DOHH2 (cell line): ENCODE results near the gene AFAP1.

Source experiments
- H3F3A ChIP-seq: fragments of 200-600 bp; sonication (generic), shearing (Covaris generic); 2 replicates; pipeline ENCODE4 v1.6.0; 2016; ENCODE audit warnings: antibody characterized with exemption, mild to moderate bottlenecking; ENCODE audit not compliant: control insufficient read depth, insufficient read depth
- H3K27ac ChIP-seq: fragments of 200-600 bp; sonication (generic); 2 replicates; pipeline ENCODE4 v1.5.1; 2014; ENCODE audit warnings: low read depth, mild to moderate bottlenecking, low read length, moderate library complexity
- H3K27me3 ChIP-seq: fragments of 200-600 bp; sonication (generic); 2 replicates; pipeline ENCODE4 v1.6.1; 2014; ENCODE audit warnings: mild to moderate bottlenecking, low read length, mixed read lengths; ENCODE audit not compliant: control insufficient read depth
- H3K36me3 ChIP-seq: fragments of 200-600 bp; sonication (generic); 2 replicates; pipeline ENCODE4 v1.6.1; 2014; ENCODE audit warnings: mild to moderate bottlenecking, low read length, moderate library complexity, mixed read lengths; ENCODE audit not compliant: control insufficient read depth
- H3K4me1 ChIP-seq: fragments of 200-600 bp; sonication (generic); 2 replicates; pipeline ENCODE4 v1.6.1; 2014; ENCODE audit warnings: mild to moderate bottlenecking, low read length, mixed read lengths; ENCODE audit not compliant: control insufficient read depth
- H3K4me2 ChIP-seq: fragments of 200-600 bp; sonication (generic); 2 replicates; pipeline ENCODE4 v1.6.0; 2014; ENCODE audit warnings: mild to moderate bottlenecking, low read length, moderate library complexity
- H3K4me3 ChIP-seq: fragments of 200-600 bp; sonication (generic); 2 replicates; pipeline ENCODE4 v1.5.1; 2014; ENCODE audit warnings: mild to moderate bottlenecking, low read length, mixed read lengths
- H3K79me2 ChIP-seq: fragments of 200-600 bp; sonication (generic); 2 replicates; pipeline ENCODE4 v1.6.1; 2014; ENCODE audit warnings: mild to moderate bottlenecking, low read length, mixed read lengths; ENCODE audit not compliant: control insufficient read depth
- H3K9me2 ChIP-seq: fragments of 200-600 bp; sonication (generic); replicated peaks from 2 replicates; pipeline ENCODE4 v1.6.1; 2014; ENCODE audit warnings: mild to moderate bottlenecking, low read length, mixed read lengths; ENCODE audit not compliant: control insufficient read depth
- H3K9me3 ChIP-seq: fragments of 200-600 bp; sonication (generic); 2 replicates; pipeline ENCODE4 v1.6.1; 2014; ENCODE audit warnings: antibody characterized with exemption, low read length, mixed read lengths; ENCODE audit not compliant: control insufficient read depth, insufficient read depth
- H4K20me1 ChIP-seq: fragments of 200-600 bp; sonication (generic); 2 replicates; pipeline ENCODE4 v1.6.0; 2014; ENCODE audit warnings: low read depth, mild to moderate bottlenecking, antibody characterized with exemption, low read length, moderate library complexity; ENCODE audit not compliant: control insufficient read depth, insufficient read depth
- CTCF ChIP-seq: fragments of 200-600 bp; sonication (generic); IDR thresholded peaks from one replicate; pipeline ENCODE4 v1.5.1; 2014; ENCODE audit warnings: antibody characterized with exemption, mild to moderate bottlenecking, low read depth, low read length; ENCODE audit not compliant: poor library complexity, severe bottlenecking
- EZH2phosphoT487 ChIP-seq: fragments of 200-600 bp; sonication (generic); IDR thresholded peaks from 2 replicates; pipeline ENCODE4 v1.6.1; 2017; ENCODE audit warnings: borderline replicate concordance, mild to moderate bottlenecking, antibody characterized with exemption, low read length, moderate library complexity, mixed read lengths

AFAP1 gene

DNA sequence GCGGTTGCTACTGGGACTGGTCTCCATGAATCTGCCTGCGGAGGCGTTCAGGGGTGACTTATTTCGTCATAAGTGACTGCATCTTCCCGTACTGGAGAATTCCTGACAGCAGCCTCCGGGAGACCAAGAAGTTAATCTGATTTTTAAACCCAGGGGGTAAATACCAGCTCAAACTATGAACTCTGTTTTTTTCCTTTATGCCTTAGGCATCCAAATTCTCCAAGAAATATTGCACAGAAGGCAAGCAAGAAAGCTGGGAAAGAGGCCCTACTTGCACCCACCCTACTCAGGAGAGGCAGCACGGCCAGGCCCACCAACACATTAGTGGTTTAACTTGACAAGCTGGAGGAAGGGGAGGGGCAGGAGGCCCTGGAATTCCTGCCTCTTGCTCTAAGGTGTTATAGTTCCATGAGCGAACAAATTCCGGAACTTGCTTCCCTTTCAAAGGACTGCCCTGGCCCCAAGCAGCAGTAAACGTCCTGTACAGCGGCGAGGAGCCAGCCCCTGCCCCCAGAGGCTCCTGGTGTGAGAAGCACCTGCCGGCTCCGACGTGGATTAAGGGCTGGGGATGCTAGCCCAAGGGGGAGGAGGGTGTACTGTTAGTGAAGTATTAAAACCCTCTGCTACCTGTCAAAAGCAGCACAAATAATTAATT lies 177.2 kb downstream of the AFAP1 start:
- TF ChIP-seq EZH2phosphoT487, result no peak
- TF ChIP-seq CTCF, result no peak
- H3K36me3 ChIP-seq, result no peaks in the 10 kb centered on the region
- peaks cover 9% of the 10 kb centered on the region for H3K4me1 ChIP-seq
- H3F3A ChIP-seq, result no peaks in the 10 kb centered on the region
- no peak overlapping the region for H3K4me2 ChIP-seq
- no peak overlapping the region for H3K4me3 ChIP-seq
- H3K27me3 ChIP-seq, result peaks cover 13% of the 10 kb centered on the region
- H3K9me2 ChIP-seq, result no peaks in the 10 kb centered on the region
- no peaks in the 10 kb centered on the region for H3K9me3 ChIP-seq
- no peaks in the 10 kb centered on the region for H4K20me1 ChIP-seq
- no peak overlapping the region for H3K27ac ChIP-seq
- no peaks in the 10 kb centered on the region for H3K79me2 ChIP-seq

DNA sequence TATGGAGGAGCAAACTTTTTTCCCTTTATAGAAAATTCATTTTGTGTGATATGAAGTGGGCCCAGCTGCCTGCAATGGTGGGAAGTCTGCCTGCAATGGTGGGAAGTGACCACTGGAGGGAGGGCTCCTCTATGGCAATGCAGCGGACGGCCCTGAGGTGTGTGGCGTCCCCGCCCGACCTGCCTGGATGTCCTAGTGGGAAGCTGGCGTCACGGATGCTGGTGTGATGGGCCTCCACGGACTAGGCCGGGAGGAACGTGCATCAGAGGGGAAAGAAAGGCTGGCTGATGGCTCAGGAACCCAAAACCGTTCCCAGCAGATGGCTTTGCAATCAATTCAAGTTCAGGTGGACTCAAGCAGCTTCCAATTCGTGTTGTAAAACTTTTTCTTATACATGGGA lies 177.9 kb downstream of the AFAP1 start:
- no peaks in the 10 kb centered on the region for H3K9me3 ChIP-seq
- no peaks in the 10 kb centered on the region for H3F3A ChIP-seq
- H3K79me2 ChIP-seq, result no peaks in the 10 kb centered on the region
- no peak overlapping the region for H3K4me2 ChIP-seq
- H4K20me1 ChIP-seq, result no peaks in the 10 kb centered on the region
- peaks cover 13% of the 10 kb centered on the region for H3K27me3 ChIP-seq
- H3K4me3 ChIP-seq, result no peak overlapping the region
- H3K36me3 ChIP-seq, result no peaks in the 10 kb centered on the region
- H3K27ac ChIP-seq, result no peak overlapping the region
- H3K4me1 ChIP-seq, result peaks cover 9% of the 10 kb centered on the region
- TF ChIP-seq EZH2phosphoT487, result no peak
- peak; percentile 83 for TF ChIP-seq CTCF
- H3K9me2 ChIP-seq, result no peaks in the 10 kb centered on the region

- no peaks in the 10 kb centered on the region for H3K36me3 ChIP-seq
- H3K4me3 ChIP-seq, result no peak overlapping the region
- no peaks in the 10 kb centered on the region for H3K9me2 ChIP-seq
- H3K79me2 ChIP-seq, result no peaks in the 10 kb centered on the region
- H3F3A ChIP-seq, result no peaks in the 10 kb centered on the region
- peaks cover 9% of the 10 kb centered on the region for H3K4me1 ChIP-seq
- TF ChIP-seq CTCF (no peak), EZH2phosphoT487 (no peak)
- H4K20me1 ChIP-seq, result no peaks in the 10 kb centered on the region
- H3K27ac ChIP-seq, result no peak overlapping the region
- H3K4me2 ChIP-seq, result no peak overlapping the region
- no peaks in the 10 kb centered on the region for H3K9me3 ChIP-seq
- peaks cover 13% of the 10 kb centered on the region for H3K27me3 ChIP-seq
These were observed 178.3 kb downstream of the AFAP1 start for GRCh38 chr4:7761312-7761711.
